ENCODE measurements around the gene SLC27A2. TPM values are rescaled to one million over a fixed set of nuclear protein-coding genes. Genes with fewer than 3 reads are reported as not detected.
"Not testable (repeated sequence)": the region's sequence is repeated elsewhere in the genome, so short reads cannot be mapped to it uniquely, and the experiment has no call there.

SLC27A2 gene
- polyA plus RNA-seq, 3 donors, result 46.9 to 71.1 (median 60.4) TPM

GRCh38 chr15:50151476-50151875 is 30.5 kb upstream of the SLC27A2 start:
- no peak for DNase-seq

GRCh38 chr15:50158236-50158635 is 23.8 kb upstream of the SLC27A2 start:
- not testable (repeated sequence) for DNase-seq

- no peak for DNase-seq
These were observed 18.9 kb upstream of the SLC27A2 start for GRCh38 chr15:50162969-50163718.

GRCh38 chr15:50163719-50164410 is 18.1 kb upstream of the SLC27A2 start:
- DNase-seq, result no peak

- no peak for DNase-seq
These were observed 17.5 kb upstream of the SLC27A2 start for GRCh38 chr15:50164458-50164857.

- no peak for DNase-seq
These were observed 15.8 kb upstream of the SLC27A2 start for GRCh38 chr15:50166216-50166615.

GRCh38 chr15:50167110-50167509 is 14.9 kb upstream of the SLC27A2 start:
- no peak for DNase-seq

- DNase-seq, result no peak
These were observed 13.6 kb upstream of the SLC27A2 start for GRCh38 chr15:50168379-50168778.

GRCh38 chr15:50168783-50169411 is 13.1 kb upstream of the SLC27A2 start:
- DNase-seq, result no peak

- not testable (repeated sequence) for DNase-seq
These were observed 9.6 kb upstream of the SLC27A2 start for GRCh38 chr15:50172360-50172895.

- DNase-seq, result no peak
These were observed 5.1 kb upstream of the SLC27A2 start for GRCh38 chr15:50176869-50177268.

GRCh38 chr15:50180091-50180490 is 1.9 kb upstream of the SLC27A2 start:
- DNase-seq, result no peak

- DNase-seq, result no peak
These were observed 1.4 kb upstream of the SLC27A2 start for GRCh38 chr15:50180582-50180981.

GRCh38 chr15:50181201-50181968 is 611 bp upstream of the SLC27A2 start:
- DNase-seq, result no peak

- DNase-seq, result no peak
These were observed 420 bp downstream of the SLC27A2 start for GRCh38 chr15:50182219-50183013.

GRCh38 chr15:50183112-50183794 is 1.3 kb downstream of the SLC27A2 start:
- no peak for DNase-seq

GRCh38 chr15:50184863-50185504 is 3.0 kb downstream of the SLC27A2 start:
- no peak for DNase-seq

- DNase-seq, result no peak
These were observed 4.1 kb downstream of the SLC27A2 start for GRCh38 chr15:50186090-50186489.

- DNase-seq, result no peak
These were observed 4.8 kb downstream of the SLC27A2 start for GRCh38 chr15:50186752-50187151.

- DNase-seq, result no peak
These were observed 5.5 kb downstream of the SLC27A2 start for GRCh38 chr15:50187525-50187924.
